A549 (cell line): Measurements from ENCODE around the gene INVS.

Source experiments
- CTCF ChIP-seq: fragments of >200 bp; sonication (Bioruptor Twin); formaldehyde crosslinking; IDR thresholded peaks from 3 replicates; pipeline ENCODE4 v1.5.1; 2016
- RAD21 ChIP-seq, 2 experiments: fragments of >200 bp in 1 of 2; sonication (Bioruptor Twin) in 1 of 2; formaldehyde crosslinking in 1 of 2; IDR thresholded peaks in 1 of 2; conservative IDR thresholded peaks in 1 of 2; 2 replicates in 1 of 2; 3 replicates in 1 of 2; pipeline ENCODE4 v1.6.1; 2012 to 2018; ENCODE audit warnings: inconsistent platforms in 1 of 2

DNA sequence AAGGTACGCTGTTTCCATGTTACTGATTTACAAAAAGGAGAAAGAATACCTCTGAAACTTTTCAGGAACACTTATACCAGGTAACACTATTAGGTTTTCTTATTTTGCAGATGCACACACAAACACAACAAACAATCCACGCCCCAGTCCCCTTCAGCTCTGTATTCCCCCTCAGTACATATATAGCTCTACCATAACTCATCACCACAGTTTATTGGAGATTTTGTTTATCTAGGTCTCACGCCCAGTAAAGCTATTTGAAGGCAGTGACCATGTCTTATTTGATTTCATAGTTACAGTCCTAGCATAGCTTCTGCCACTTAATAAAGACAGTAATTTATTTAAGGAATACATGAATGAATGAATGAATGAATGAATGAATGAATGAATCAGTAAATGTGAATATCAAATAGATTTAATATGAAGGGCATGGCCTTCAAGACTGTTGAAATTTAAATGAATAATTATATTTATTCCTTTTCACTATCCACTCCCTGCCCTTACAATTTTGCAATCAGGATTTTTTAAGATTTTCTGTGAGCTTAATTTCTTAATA is 32.9 kb downstream of the INVS start:
- TF ChIP-seq RAD21 (conservative IDR thresholded peaks at IDR 0.05 in 1 of 2, IDR thresholded peaks at IDR 0.05 in 1 of 2) = no peak
- no peak for TF ChIP-seq CTCF
